ENCODE results near the gene ATP6V1E1.
"Not testable (repeated sequence)": the region's sequence is repeated elsewhere in the genome, so short reads cannot be mapped to it uniquely, and the experiment has no call there.

Gene ATP6V1E1

GRCh38 chr22:17647991-17648390 is 19.4 kb upstream of the ATP6V1E1 start:
- Histone ChIP-seq H3K27ac (ENCODE audit: low read depth, low read length) (no peak overlapping the region), H3K9me3 (ENCODE audit: insufficient read depth, low read depth, low read length) (no peaks in the 10 kb centered on the region), H3K4me1 (ENCODE audit: insufficient read depth, low read length) (no peaks in the 10 kb centered on the region), H3K36me3 (ENCODE audit: insufficient read depth, low read length) (peaks cover 7% of the 10 kb centered on the region; the same call in 1 of the 2 replicates), H3K4me3 (ENCODE audit: low read length) (no peak overlapping the region), H3K27me3 (ENCODE audit: insufficient read depth, low read length) (no peaks in the 10 kb centered on the region), H3K9ac (ENCODE audit: low read depth, low read length) (no peak overlapping the region)
- 99% methylated on average over 5 of the region's 5 CpGs for WGBS

DNA sequence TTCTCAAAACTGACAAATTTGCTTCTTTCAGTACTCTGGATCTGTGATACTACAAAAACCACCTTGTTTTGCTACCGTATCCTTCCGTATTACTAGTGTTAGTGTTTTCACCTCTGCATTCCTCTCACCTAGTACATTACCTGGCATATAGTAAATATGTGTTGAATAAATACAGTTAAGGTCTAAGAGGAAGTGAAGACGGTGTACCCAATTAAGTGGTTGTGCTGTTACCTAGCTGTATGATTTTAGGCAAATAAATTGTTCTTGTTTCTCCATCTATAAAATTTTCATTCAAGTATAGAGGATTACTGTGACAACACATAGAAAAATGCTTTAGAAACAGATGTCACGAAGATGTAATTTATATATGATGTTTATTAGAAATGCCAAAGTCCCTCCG is 18.9 kb upstream of the ATP6V1E1 start:
- WGBS: 95% methylated on average over 5 of the region's 5 CpGs
- H3K27ac ChIP-seq (ENCODE audit: low read depth, low read length): no peak overlapping the region
- no peaks in the 10 kb centered on the region for H3K9me3 ChIP-seq (ENCODE audit: insufficient read depth, low read depth, low read length)

GRCh38 chr22:17642357-17642756 is 13.8 kb upstream of the ATP6V1E1 start:
- not testable (repeated sequence) for H3K9ac ChIP-seq (ENCODE audit: low read depth, low read length); H3K9me3 ChIP-seq (ENCODE audit: insufficient read depth, low read depth, low read length); H3K27ac ChIP-seq (ENCODE audit: low read depth, low read length); H3K4me3 ChIP-seq (ENCODE audit: low read length); H3K4me1 ChIP-seq (ENCODE audit: insufficient read depth, low read length); H3K27me3 ChIP-seq (ENCODE audit: insufficient read depth, low read length)
- 94% methylated on average over 4 of the region's 4 CpGs for WGBS
- peaks cover 10% of the 10 kb centered on the region; the same call in 1 of the 2 replicates for H3K36me3 ChIP-seq (ENCODE audit: insufficient read depth, low read length)

More for the DNA sequence above, 18.9 kb upstream of the ATP6V1E1 start:
- Histone ChIP-seq H3K4me3 (ENCODE audit: low read length) (no peak overlapping the region), H3K4me1 (ENCODE audit: insufficient read depth, low read length) (no peaks in the 10 kb centered on the region), H3K27me3 (ENCODE audit: insufficient read depth, low read length) (no peaks in the 10 kb centered on the region), H3K9ac (ENCODE audit: low read depth, low read length) (no peak overlapping the region), H3K36me3 (ENCODE audit: insufficient read depth, low read length) (peaks cover 10% of the 10 kb centered on the region; the same call in 1 of the 2 replicates)

GRCh38 chr22:17641269-17641668 is 12.7 kb upstream of the ATP6V1E1 start:
- 80% methylated on average over 3 of the region's 3 CpGs for WGBS
- H3K4me1 ChIP-seq (ENCODE audit: insufficient read depth, low read length): 0 out of 2 replicates have a peak, but pooled peaks cover 6% of the 10 kb centered on the region
- H3K36me3 ChIP-seq (ENCODE audit: insufficient read depth, low read length): peaks cover 9% of the 10 kb centered on the region; the same call in 1 of the 2 replicates
- H3K27me3 ChIP-seq (ENCODE audit: insufficient read depth, low read length): no peaks in the 10 kb centered on the region
- H3K27ac ChIP-seq (ENCODE audit: low read depth, low read length): no peak overlapping the region
- H3K4me3 ChIP-seq (ENCODE audit: low read length): no peak overlapping the region
- no peak overlapping the region for H3K9ac ChIP-seq (ENCODE audit: low read depth, low read length)
- H3K9me3 ChIP-seq (ENCODE audit: insufficient read depth, low read depth, low read length): no peaks in the 10 kb centered on the region

DNA sequence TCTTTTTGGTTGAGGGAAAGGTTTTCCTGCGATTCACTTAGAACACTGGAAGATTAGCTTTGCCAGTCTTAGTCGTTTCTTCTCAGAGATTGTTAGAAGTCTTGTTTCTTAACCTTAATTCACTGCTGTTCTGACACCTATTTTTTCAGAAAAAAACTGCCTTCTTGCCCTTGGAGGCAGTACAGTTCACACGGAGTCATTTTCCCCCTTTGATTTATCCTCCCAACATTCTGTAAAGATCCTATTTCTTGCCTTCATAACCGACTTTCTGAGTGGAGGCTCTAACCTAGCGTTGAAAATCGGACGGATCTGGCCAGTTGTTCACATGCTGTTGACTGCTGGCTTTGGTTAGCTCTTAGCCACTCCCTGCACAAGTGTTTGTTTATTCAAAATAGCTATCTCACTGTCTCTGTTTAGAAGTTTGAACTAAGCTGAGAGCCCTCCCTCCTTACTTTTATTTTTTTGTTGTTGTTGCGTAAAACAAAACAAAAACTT is 10.7 kb upstream of the ATP6V1E1 start:
- Histone ChIP-seq H3K9ac (ENCODE audit: low read depth, low read length) (peak overlapping the region; percentile 96), H3K27me3 (ENCODE audit: insufficient read depth, low read length) (no peaks in the 10 kb centered on the region), H3K27ac (ENCODE audit: low read depth, low read length) (peak overlapping the region; percentile 95), H3K36me3 (ENCODE audit: insufficient read depth, low read length) (peaks cover 9% of the 10 kb centered on the region; the same call in 1 of the 2 replicates), H3K4me1 (ENCODE audit: insufficient read depth, low read length) (0 out of 2 replicates have a peak, but pooled peaks cover 6% of the 10 kb centered on the region), H3K9me3 (ENCODE audit: insufficient read depth, low read depth, low read length) (no peaks in the 10 kb centered on the region), H3K4me3 (ENCODE audit: low read length) (peak overlapping the region; percentile 91)
- 13% methylated on average over 8 of the region's 8 CpGs for WGBS

DNA sequence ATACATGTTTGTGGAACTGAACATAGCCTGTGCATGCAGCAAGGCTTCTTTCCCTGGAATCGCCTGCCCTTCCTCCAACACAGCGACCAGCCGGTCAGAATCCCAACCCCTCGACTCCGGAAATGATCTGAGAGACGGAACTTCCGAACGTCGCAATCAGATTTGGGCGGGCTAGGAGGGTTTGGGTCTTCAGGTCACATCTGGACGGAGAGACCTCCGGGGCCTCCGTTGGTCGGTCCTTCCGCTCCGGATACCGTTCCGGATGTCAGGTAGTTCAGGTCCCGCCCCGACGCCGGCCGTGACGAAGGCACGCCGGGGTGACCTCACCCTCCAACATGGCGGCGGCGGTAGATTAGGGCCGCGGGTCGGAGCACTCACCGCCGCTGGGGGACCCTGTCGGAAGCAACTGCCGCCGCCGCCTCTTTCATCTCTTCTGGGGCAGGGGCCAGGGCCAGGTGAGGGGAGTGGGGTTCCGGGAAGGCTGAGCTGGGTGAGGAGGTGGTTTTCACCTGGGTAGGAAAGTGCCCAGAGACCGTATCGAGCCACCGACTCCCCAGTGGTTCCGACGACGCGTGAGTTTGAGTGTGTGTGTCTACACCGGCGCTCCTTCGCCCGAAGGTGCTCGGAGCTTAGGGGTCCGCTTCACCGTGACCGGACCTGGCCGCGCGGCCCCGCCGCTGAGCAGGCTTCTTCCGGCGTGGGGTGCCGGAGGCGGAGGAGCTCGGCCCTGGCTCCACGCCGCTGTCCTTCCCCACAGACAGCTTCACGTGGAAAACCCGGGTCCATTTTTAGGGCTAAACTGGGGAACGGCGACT is 10.1 kb upstream of the ATP6V1E1 start, which contains the start of gene BCL2L13:
Gene BCL2L13, plus strand, starts transcription at position 326 of the 815 bp plus-strand sequence. CDS start 16,955 bp downstream, outside the sequence.
- Histone ChIP-seq H3K9ac (ENCODE audit: low read depth, low read length) (peak within 1 kb of the TSS; percentile 96), H3K4me3 (ENCODE audit: low read length) (peak within 1 kb of the TSS; percentile 91), H3K9me3 (ENCODE audit: insufficient read depth, low read depth, low read length) (no peaks in the 10 kb centered on the region), H3K27ac (ENCODE audit: low read depth, low read length) (peak within 1 kb of the TSS; percentile 95), H3K4me1 (ENCODE audit: insufficient read depth, low read length) (peaks cover 7% of the 10 kb centered on the region; the same call in 1 of the 2 replicates), H3K36me3 (ENCODE audit: insufficient read depth, low read length) (peaks cover 9% of the 10 kb centered on the region; the same call in 1 of the 2 replicates), H3K27me3 (ENCODE audit: insufficient read depth, low read length) (no peaks in the 10 kb centered on the region)
- under 1% methylated on average over 70 of the region's 70 CpGs for WGBS

DNA sequence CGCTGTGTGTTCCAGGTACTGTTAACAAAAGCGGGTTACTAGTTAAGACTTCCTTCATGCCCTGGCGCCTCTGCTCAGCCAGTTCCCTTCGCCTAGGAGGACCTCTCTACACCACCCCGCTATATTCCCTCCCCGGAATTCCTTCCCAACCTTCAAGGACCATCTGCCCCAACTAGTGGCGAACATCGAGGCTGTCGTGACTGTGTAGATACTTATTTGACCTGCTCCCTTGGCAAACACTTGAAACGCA is 9.6 kb upstream of the ATP6V1E1 start:
- H3K9me3 ChIP-seq (ENCODE audit: insufficient read depth, low read depth, low read length): no peaks in the 10 kb centered on the region
- H3K27me3 ChIP-seq (ENCODE audit: insufficient read depth, low read length): no peaks in the 10 kb centered on the region
- peak overlapping the region; percentile 95 for H3K27ac ChIP-seq (ENCODE audit: low read depth, low read length)
- WGBS: 4% methylated on average over 10 of the region's 10 CpGs
- H3K4me1 ChIP-seq (ENCODE audit: insufficient read depth, low read length): peaks cover 12% of the 10 kb centered on the region; the same call in 1 of the 2 replicates
- peak overlapping the region; percentile 96 for H3K9ac ChIP-seq (ENCODE audit: low read depth, low read length)
- peaks cover 9% of the 10 kb centered on the region; the same call in 1 of the 2 replicates for H3K36me3 ChIP-seq (ENCODE audit: insufficient read depth, low read length)
- peak overlapping the region; percentile 91 for H3K4me3 ChIP-seq (ENCODE audit: low read length)

DNA sequence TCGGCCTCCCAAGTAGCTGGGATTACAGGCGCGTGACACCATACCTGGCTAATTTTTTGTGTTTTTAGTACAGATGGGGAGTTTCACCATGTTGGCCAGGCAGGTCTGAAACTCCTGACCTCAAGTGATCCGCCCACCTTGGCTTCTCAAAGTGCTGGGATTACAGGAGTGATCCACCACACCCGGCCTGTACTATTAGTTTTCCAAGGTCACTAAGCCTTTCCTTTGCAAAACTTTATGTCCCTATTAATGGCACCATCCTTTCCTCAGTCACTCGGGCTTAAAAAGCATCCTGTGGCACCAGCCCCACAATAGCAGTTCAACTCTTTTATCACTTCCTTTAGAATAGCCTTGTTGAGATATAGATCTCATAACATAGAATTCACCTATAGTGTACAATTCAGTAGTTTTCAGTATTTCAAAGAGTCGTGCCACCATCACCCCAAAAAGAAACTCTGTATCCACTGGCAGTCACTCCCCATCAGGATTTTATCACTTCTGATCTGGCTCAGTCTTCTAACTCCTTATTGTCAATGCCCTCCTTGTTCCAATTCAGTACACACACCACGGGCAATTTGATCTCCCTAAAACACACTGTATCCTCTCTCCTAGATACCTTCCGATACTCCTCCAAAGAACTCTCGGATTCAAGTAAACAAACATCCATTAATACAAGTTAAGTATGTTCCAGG is 9.1 kb upstream of the ATP6V1E1 start:
- Histone ChIP-seq H3K36me3 (ENCODE audit: insufficient read depth, low read length) (peaks cover 7% of the 10 kb centered on the region; the same call in 1 of the 2 replicates), H3K4me3 (ENCODE audit: low read length) (peak overlapping the region; percentile 91), H3K27me3 (ENCODE audit: insufficient read depth, low read length) (no peaks in the 10 kb centered on the region), H3K9ac (ENCODE audit: low read depth, low read length) (peak overlapping the region; percentile 96), H3K4me1 (ENCODE audit: insufficient read depth, low read length) (peaks cover 13% of the 10 kb centered on the region; the same call in 1 of the 2 replicates), H3K9me3 (ENCODE audit: insufficient read depth, low read depth, low read length) (no peaks in the 10 kb centered on the region), H3K27ac (ENCODE audit: low read depth, low read length) (peak overlapping the region; percentile 95)
- WGBS: 73% methylated on average over 10 of the region's 10 CpGs

DNA sequence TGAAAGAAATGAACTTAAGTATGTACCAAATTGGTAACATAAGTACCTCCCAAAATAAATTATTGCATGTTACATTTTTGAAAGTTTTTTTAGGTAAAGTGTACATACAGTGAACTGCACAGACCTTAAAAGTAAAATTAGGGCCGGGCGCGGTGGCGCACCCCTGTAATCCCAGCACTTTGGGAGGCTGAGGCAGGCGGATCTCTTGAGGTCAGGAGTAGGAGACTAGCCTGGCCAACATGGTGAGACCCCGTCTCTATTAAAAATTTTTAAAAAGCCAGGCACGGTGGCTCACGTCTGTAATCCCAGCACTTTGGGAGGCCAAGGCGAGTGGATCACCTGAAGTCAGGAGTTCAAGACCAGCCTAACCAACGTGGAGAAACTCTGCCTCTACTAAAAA is 8.3 kb upstream of the ATP6V1E1 start:
- not testable (repeated sequence) for H3K4me3 ChIP-seq (ENCODE audit: low read length); H3K27ac ChIP-seq (ENCODE audit: low read depth, low read length); H3K27me3 ChIP-seq (ENCODE audit: insufficient read depth, low read length); H3K9ac ChIP-seq (ENCODE audit: low read depth, low read length); H3K9me3 ChIP-seq (ENCODE audit: insufficient read depth, low read depth, low read length); H3K36me3 ChIP-seq (ENCODE audit: insufficient read depth, low read length)
- 97% methylated on average over 10 of the region's 10 CpGs for WGBS
- peaks cover 13% of the 10 kb centered on the region; the same call in 1 of the 2 replicates for H3K4me1 ChIP-seq (ENCODE audit: insufficient read depth, low read length)

GRCh38 chr22:17634696-17635095 is 6.1 kb upstream of the ATP6V1E1 start:
- Histone ChIP-seq H3K4me3 (ENCODE audit: low read length) (no peak overlapping the region), H3K9me3 (ENCODE audit: insufficient read depth, low read depth, low read length) (no peaks in the 10 kb centered on the region), H3K4me1 (ENCODE audit: insufficient read depth, low read length) (peaks cover 13% of the 10 kb centered on the region; the same call in 1 of the 2 replicates), H3K9ac (ENCODE audit: low read depth, low read length) (no peak overlapping the region), H3K27me3 (ENCODE audit: insufficient read depth, low read length) (no peaks in the 10 kb centered on the region), H3K27ac (ENCODE audit: low read depth, low read length) (no peak overlapping the region), H3K36me3 (ENCODE audit: insufficient read depth, low read length) (no peaks in the 10 kb centered on the region)
- WGBS: 92% methylated on average over 3 of the region's 3 CpGs

DNA sequence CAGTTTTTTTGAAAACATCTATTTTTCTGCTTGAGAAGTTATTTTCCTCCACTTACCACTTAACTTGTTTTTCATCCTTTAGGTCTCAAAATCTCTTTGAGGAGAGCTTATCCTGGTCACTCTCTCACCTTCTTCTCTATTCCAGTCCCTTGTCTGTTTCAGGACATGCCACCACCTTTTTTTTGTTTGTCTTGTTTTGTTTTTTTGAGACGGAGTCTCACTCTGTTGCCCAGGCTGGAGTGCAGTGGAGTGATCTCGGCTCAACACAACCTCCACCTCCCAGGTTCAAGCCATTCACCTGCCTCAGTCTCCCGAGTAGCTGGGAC is 5.4 kb upstream of the ATP6V1E1 start:
- Histone ChIP-seq H3K9me3 (ENCODE audit: insufficient read depth, low read depth, low read length) (no peaks in the 10 kb centered on the region), H3K27ac (ENCODE audit: low read depth, low read length) (no peak overlapping the region), H3K27me3 (ENCODE audit: insufficient read depth, low read length) (no peaks in the 10 kb centered on the region), H3K4me1 (ENCODE audit: insufficient read depth, low read length) (peaks cover 13% of the 10 kb centered on the region; the same call in 1 of the 2 replicates), H3K4me3 (ENCODE audit: low read length) (no peak overlapping the region), H3K9ac (ENCODE audit: low read depth, low read length) (no peak overlapping the region), H3K36me3 (ENCODE audit: insufficient read depth, low read length) (no peaks in the 10 kb centered on the region)
- WGBS: 81% methylated on average over 3 of the region's 3 CpGs

All from HUES64 (cell line).